NCI-H187 (cell line): ENCODE data around the gene CYP2D6.
"Not testable (repeated sequence)": the region's sequence is repeated elsewhere in the genome, so short reads cannot be mapped to it uniquely, and the experiment has no call there.

Experiments
- DNase-seq, 2 experiments: peaks; one replicate each; lab custom pipeline; 2025; lab: John Stamatoyannopoulos, UW

CYP2D6 gene

GRCh38 chr22:42134100-42135020, 3.8 kb upstream of the CYP2D6 start:
- DNase-seq: no peak

GRCh38 chr22:42132457-42132856, 1.8 kb upstream of the CYP2D6 start:
- no peak for DNase-seq

- DNase-seq: no peak
Observed at GRCh38 chr22:42131562-42131961, 952 bp upstream of the CYP2D6 start.

GRCh38 chr22:42130182-42130581, 428 bp downstream of the CYP2D6 start:
- not testable (repeated sequence) for DNase-seq

- DNase-seq: peak in 1 of 2 experiments; percentile 10
Observed at GRCh38 chr22:42128776-42129694, 1.6 kb downstream of the CYP2D6 start.

- not testable (repeated sequence) for DNase-seq
Observed at GRCh38 chr22:42128007-42128406, 2.6 kb downstream of the CYP2D6 start.

GRCh38 chr22:42127606-42128005, 3.0 kb downstream of the CYP2D6 start:
- no peak for DNase-seq

GRCh38 chr22:42123529-42123928, 7.1 kb downstream of the CYP2D6 start:
- not testable (repeated sequence) for DNase-seq

- DNase-seq: not testable (repeated sequence)
Observed at GRCh38 chr22:42120231-42121021, 10.2 kb downstream of the CYP2D6 start.

- no peak for DNase-seq
Observed at GRCh38 chr22:42116848-42117424, 13.7 kb downstream of the CYP2D6 start.

- DNase-seq: not testable (repeated sequence)
Observed at GRCh38 chr22:42115420-42115830, 15.2 kb downstream of the CYP2D6 start.

- no peak for DNase-seq
Observed at GRCh38 chr22:42114721-42115120, 15.9 kb downstream of the CYP2D6 start.

- DNase-seq: not testable (repeated sequence)
Observed at GRCh38 chr22:42112793-42113192, 17.8 kb downstream of the CYP2D6 start.

GRCh38 chr22:42111798-42112197, 18.8 kb downstream of the CYP2D6 start:
- no peak for DNase-seq

- DNase-seq: no peak
Observed at GRCh38 chr22:42108848-42109247, 21.8 kb downstream of the CYP2D6 start.

GRCh38 chr22:42104332-42104860, 26.2 kb downstream of the CYP2D6 start:
- not testable (repeated sequence) for DNase-seq

- DNase-seq: no peak
Observed at GRCh38 chr22:42101199-42101598, 29.4 kb downstream of the CYP2D6 start.

GRCh38 chr22:42091455-42091782, 39.2 kb downstream of the CYP2D6 start:
- no peak for DNase-seq

- DNase-seq: peak; percentile 84 to 91
Observed at GRCh38 chr22:42090596-42091454, 39.8 kb downstream of the CYP2D6 start, which contains the start of gene NDUFA6. Gene NDUFA6, minus strand, starts transcription at chr22:42090772. Its CDS starts 28 bp downstream, at chr22:42090744.

- DNase-seq: no peak
Observed at GRCh38 chr22:42086051-42086450, 44.6 kb downstream of the CYP2D6 start.
